ENCODE measurements around the gene AUTS2.

The AUTS2 gene

GRCh38 chr7:69858471-69858870 lies 260.2 kb downstream of the AUTS2 start (continued):
- TF ChIP-seq YY1 (tag by site-specific recombination; IDR thresholded peaks at IDR 0.05): no peak
- TF ChIP-seq ZNF202 (tag by site-specific recombination; IDR thresholded peaks at IDR 0.05; ENCODE audit: borderline replicate concordance): no peak
- TF ChIP-seq ZNF366 (tag by site-specific recombination; conservative IDR thresholded peaks at IDR 0.05): no peak
- TF ChIP-seq ZNF433 (tag by site-specific recombination; IDR thresholded peaks at IDR 0.05; ENCODE audit: low read depth): no peak
- TF ChIP-seq, protein P1, sequence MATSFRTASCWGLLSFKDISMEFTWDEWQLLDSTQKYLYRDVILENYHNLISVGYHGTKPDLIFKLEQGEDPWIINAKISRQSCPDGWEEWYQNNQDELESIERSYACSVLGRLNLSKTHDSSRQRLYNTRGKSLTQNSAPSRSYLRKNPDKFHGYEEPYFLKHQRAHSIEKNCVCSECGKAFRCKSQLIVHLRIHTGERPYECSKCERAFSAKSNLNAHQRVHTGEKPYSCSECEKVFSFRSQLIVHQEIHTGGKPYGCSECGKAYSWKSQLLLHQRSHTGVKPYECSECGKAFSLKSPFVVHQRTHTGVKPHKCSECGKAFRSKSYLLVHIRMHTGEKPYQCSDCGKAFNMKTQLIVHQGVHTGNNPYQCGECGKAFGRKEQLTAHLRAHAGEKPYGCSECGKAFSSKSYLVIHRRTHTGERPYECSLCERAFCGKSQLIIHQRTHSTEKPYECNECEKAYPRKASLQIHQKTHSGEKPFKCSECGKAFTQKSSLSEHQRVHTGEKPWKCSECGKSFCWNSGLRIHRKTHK (tag by site-specific recombination; IDR thresholded peaks at IDR 0.05): no peak
- no peak for TF ChIP-seq ZNF16 (tag by site-specific recombination; IDR thresholded peaks at IDR 0.05; ENCODE audit: low read depth)
- TF ChIP-seq MZF1 (tag by site-specific recombination; IDR thresholded peaks at IDR 0.05; ENCODE audit: borderline replicate concordance): no peak

DNA sequence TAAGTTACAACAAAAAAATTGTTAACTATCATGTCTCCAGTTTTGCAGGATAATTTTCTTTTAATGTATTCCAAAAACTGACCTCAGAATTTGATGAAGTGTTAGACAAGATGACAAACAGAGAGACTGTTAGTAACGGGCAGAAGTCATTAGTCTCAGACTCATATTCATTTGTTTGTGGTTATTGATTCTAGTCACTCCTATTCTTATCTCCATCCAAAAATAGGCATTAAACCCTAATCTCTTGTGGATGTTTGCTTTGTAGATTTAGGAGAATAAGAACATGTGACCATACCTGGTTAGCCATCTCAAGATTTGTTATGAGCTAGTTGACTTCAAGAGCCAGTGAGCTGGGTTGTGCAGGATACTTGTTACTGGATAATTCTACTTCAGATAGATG lies 261.1 kb downstream of the AUTS2 start:
- Histone ChIP-seq H3K4me3 (ENCODE audit: low read depth, low read length) (no peak overlapping the region), H3K9me3 (ENCODE audit: control insufficient read depth, insufficient read depth, low read depth, low read length) (no peaks in the 10 kb centered on the region), H3K27ac (ENCODE audit: extremely low read depth, low read depth, low read length) (no peak overlapping the region), H3K36me3 (ENCODE audit: control insufficient read depth in 2 of 2, insufficient read depth in 1 of 2, low read length in 2 of 2) (no peaks in the 10 kb centered on the region), H3K4me1 (ENCODE audit: control insufficient read depth, insufficient read depth, low read length) (peaks cover 63% of the 10 kb centered on the region)
- POLR2A ChIA-PET: no interaction called here
- CTCF ChIA-PET: interaction anchor here (0.7 kb wide), 1 partner anchor 50 kb away, joined by 4 read pairs; no protein-coding TSS in a partner anchor
- TF ChIP-seq, protein P2, sequence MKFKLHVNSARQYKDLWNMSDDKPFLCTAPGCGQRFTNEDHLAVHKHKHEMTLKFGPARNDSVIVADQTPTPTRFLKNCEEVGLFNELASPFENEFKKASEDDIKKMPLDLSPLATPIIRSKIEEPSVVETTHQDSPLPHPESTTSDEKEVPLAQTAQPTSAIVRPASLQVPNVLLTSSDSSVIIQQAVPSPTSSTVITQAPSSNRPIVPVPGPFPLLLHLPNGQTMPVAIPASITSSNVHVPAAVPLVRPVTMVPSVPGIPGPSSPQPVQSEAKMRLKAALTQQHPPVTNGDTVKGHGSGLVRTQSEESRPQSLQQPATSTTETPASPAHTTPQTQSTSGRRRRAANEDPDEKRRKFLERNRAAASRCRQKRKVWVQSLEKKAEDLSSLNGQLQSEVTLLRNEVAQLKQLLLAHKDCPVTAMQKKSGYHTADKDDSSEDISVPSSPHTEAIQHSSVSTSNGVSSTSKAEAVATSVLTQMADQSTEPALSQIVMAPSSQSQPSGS (tag by site-specific recombination; IDR thresholded peaks at IDR 0.05; ENCODE audit: low read depth): no peak
- TF ChIP-seq OSR2 (tag by site-specific recombination; IDR thresholded peaks at IDR 0.05) (peak; percentile 18; the same call in 1 of the 2 replicates), FEZF1 (tag by site-specific recombination; IDR thresholded peaks at IDR 0.05) (peak; percentile 27; the same call in 1 of the 2 replicates), ZNF623 (tag by site-specific recombination; IDR thresholded peaks at IDR 0.05) (no peak), ZNF707 (tag by site-specific recombination; IDR thresholded peaks at IDR 0.05) (no peak), ZNF548 (tag by site-specific recombination; IDR thresholded peaks at IDR 0.05) (no peak), ZNF394 (tag by site-specific recombination; IDR thresholded peaks at IDR 0.05; ENCODE audit: borderline replicate concordance) (no peak), ZNF510 (tag by site-specific recombination; IDR thresholded peaks at IDR 0.05; ENCODE audit: insufficient replicate concordance) (no peak), ZBTB1 (tag by site-specific recombination; IDR thresholded peaks at IDR 0.05) (no peak)

GRCh38 chr7:69860486-69860885 lies 262.2 kb downstream of the AUTS2 start:
- no peak overlapping the region for H3K27ac ChIP-seq (ENCODE audit: extremely low read depth, low read depth, low read length)
- CTCF ChIA-PET: interaction anchor here (0.6 to 0.7 kb wide), 2 partner anchors 11 to 298 kb away, joined by 3 read pairs; no protein-coding TSS in a partner anchor
- H3K36me3 ChIP-seq (ENCODE audit: control insufficient read depth in 2 of 2, insufficient read depth in 1 of 2, low read length in 2 of 2): no peaks in the 10 kb centered on the region
- H3K9me3 ChIP-seq (ENCODE audit: control insufficient read depth, insufficient read depth, low read depth, low read length): no peaks in the 10 kb centered on the region
- POLR2A ChIA-PET: no interaction called here
- peaks cover 61% of the 10 kb centered on the region for H3K4me1 ChIP-seq (ENCODE audit: control insufficient read depth, insufficient read depth, low read length)
- H3K4me3 ChIP-seq (ENCODE audit: low read depth, low read length): no peak overlapping the region
- no peak for TF ChIP-seq KLF7 (tag by site-specific recombination; IDR thresholded peaks at IDR 0.05; ENCODE audit: borderline replicate concordance)
- no peak for TF ChIP-seq ZNF510 (tag by site-specific recombination; IDR thresholded peaks at IDR 0.05; ENCODE audit: insufficient replicate concordance)
- TF ChIP-seq, protein P3, sequence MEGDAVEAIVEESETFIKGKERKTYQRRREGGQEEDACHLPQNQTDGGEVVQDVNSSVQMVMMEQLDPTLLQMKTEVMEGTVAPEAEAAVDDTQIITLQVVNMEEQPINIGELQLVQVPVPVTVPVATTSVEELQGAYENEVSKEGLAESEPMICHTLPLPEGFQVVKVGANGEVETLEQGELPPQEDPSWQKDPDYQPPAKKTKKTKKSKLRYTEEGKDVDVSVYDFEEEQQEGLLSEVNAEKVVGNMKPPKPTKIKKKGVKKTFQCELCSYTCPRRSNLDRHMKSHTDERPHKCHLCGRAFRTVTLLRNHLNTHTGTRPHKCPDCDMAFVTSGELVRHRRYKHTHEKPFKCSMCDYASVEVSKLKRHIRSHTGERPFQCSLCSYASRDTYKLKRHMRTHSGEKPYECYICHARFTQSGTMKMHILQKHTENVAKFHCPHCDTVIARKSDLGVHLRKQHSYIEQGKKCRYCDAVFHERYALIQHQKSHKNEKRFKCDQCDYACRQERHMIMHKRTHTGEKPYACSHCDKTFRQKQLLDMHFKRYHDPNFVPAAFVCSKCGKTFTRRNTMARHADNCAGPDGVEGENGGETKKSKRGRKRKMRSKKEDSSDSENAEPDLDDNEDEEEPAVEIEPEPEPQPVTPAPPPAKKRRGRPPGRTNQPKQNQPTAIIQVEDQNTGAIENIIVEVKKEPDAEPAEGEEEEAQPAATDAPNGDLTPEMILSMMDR (tag by site-specific recombination; IDR thresholded peaks at IDR 0.05): no peak
- no peak for TF ChIP-seq ZNF112 (tag by site-specific recombination; IDR thresholded peaks at IDR 0.05)
- TF ChIP-seq ZNF48 (tag by site-specific recombination; IDR thresholded peaks at IDR 0.05): no peak
- TF ChIP-seq ZNF596 (tag by site-specific recombination; IDR thresholded peaks at IDR 0.05): no peak
- TF ChIP-seq ZBTB49 (tag by site-specific recombination; IDR thresholded peaks at IDR 0.05; ENCODE audit: low read depth): no peak
- TF ChIP-seq PRDM10 (tag by site-specific recombination; IDR thresholded peaks at IDR 0.05): no peak
